Measurements from ENCODE around the gene TGIF1. TPM values are rescaled to one million over a fixed set of nuclear protein-coding genes. Genes with fewer than 3 reads are reported as not detected.
"Not testable (repeated sequence)": the region's sequence is repeated elsewhere in the genome, so short reads cannot be mapped to it uniquely, and the experiment has no call there.

TGIF1 gene
- total and polyA plus RNA-seq, 4 donors, result 29.3 to 48.2 (median 32.2) TPM

- not testable (repeated sequence) for H3K36me3 ChIP-seq (ENCODE audit: control insufficient read depth, insufficient read depth, low read length); H3K27me3 ChIP-seq (ENCODE audit: control insufficient read depth, insufficient read depth, low read length); H3K4me1 ChIP-seq (ENCODE audit: control insufficient read depth, insufficient read depth, low read length); H3K27ac ChIP-seq (ENCODE audit: low read depth, low read length); H3K9me3 ChIP-seq (ENCODE audit: control insufficient read depth, insufficient read depth, low read length); H3K4me3 ChIP-seq (ENCODE audit: low read depth, low read length); DNase-seq (ENCODE audit: low read depth in 4 of 6, low spot score in 6 of 6)
- WGBS (ENCODE audit: insufficient coverage), result no CpG with 5 or more reads among the region's 3 CpGs
Observed at GRCh38 chr18:3410876-3411275, 39.1 kb upstream of the TGIF1 start.

GRCh38 chr18:3411327-3411726 is 38.6 kb upstream of the TGIF1 start:
- Histone ChIP-seq H3K9me3 (ENCODE audit: control insufficient read depth, insufficient read depth, low read length) (no peaks in the 10 kb centered on the region), H3K4me1 (ENCODE audit: control insufficient read depth, insufficient read depth, low read length) (peaks cover 6% of the 10 kb centered on the region), H3K27ac (ENCODE audit: low read depth, low read length) (no peak overlapping the region), H3K36me3 (ENCODE audit: control insufficient read depth, insufficient read depth, low read length) (no peaks in the 10 kb centered on the region), H3K27me3 (ENCODE audit: control insufficient read depth, insufficient read depth, low read length) (peaks cover 3% of the 10 kb centered on the region), H3K4me3 (ENCODE audit: low read depth, low read length) (no peak overlapping the region)
- no peak for DNase-seq (ENCODE audit: low read depth in 4 of 6, low spot score in 6 of 6)
- WGBS (ENCODE audit: insufficient coverage), result 75% methylated on average over 3 of the region's 3 CpGs

- H3K4me1 ChIP-seq (ENCODE audit: control insufficient read depth, insufficient read depth, low read length), result peaks cover 6% of the 10 kb centered on the region
- H3K36me3 ChIP-seq (ENCODE audit: control insufficient read depth, insufficient read depth, low read length), result no peaks in the 10 kb centered on the region
- no peaks in the 10 kb centered on the region for H3K9me3 ChIP-seq (ENCODE audit: control insufficient read depth, insufficient read depth, low read length)
- no peak overlapping the region for H3K27ac ChIP-seq (ENCODE audit: low read depth, low read length)
- WGBS (ENCODE audit: insufficient coverage), result 32% methylated on average over 17 of the region's 28 CpGs
- DNase-seq (ENCODE audit: low read depth in 4 of 6, low spot score in 6 of 6), result peak in 2 of 6 donors; percentile 16 to 53
- peaks cover 3% of the 10 kb centered on the region for H3K27me3 ChIP-seq (ENCODE audit: control insufficient read depth, insufficient read depth, low read length)
- peak overlapping the region; percentile 33 for H3K4me3 ChIP-seq (ENCODE audit: low read depth, low read length)
Observed at GRCh38 chr18:3411854-3412268, 38.1 kb upstream of the TGIF1 start.

GRCh38 chr18:3412528-3412927 is 37.4 kb upstream of the TGIF1 start:
- DNase-seq (ENCODE audit: low read depth in 4 of 6, low spot score in 6 of 6); H3K4me3 ChIP-seq (ENCODE audit: low read depth, low read length); H3K9me3 ChIP-seq (ENCODE audit: control insufficient read depth, insufficient read depth, low read length); H3K36me3 ChIP-seq (ENCODE audit: control insufficient read depth, insufficient read depth, low read length); H3K27ac ChIP-seq (ENCODE audit: low read depth, low read length); H3K27me3 ChIP-seq (ENCODE audit: control insufficient read depth, insufficient read depth, low read length); H3K4me1 ChIP-seq (ENCODE audit: control insufficient read depth, insufficient read depth, low read length): not testable (repeated sequence)
- WGBS (ENCODE audit: insufficient coverage), result 100% methylated on average over 1 of the region's 9 CpGs

GRCh38 chr18:3415110-3415509 is 34.9 kb upstream of the TGIF1 start:
- H3K9me3 ChIP-seq (ENCODE audit: control insufficient read depth, insufficient read depth, low read length), result no peaks in the 10 kb centered on the region
- H3K4me3 ChIP-seq (ENCODE audit: low read depth, low read length), result no peak overlapping the region
- no peaks in the 10 kb centered on the region for H3K36me3 ChIP-seq (ENCODE audit: control insufficient read depth, insufficient read depth, low read length)
- WGBS (ENCODE audit: insufficient coverage), result 91% methylated on average over 9 of the region's 11 CpGs
- DNase-seq (ENCODE audit: low read depth in 4 of 6, low spot score in 6 of 6), result no peak
- H3K27ac ChIP-seq (ENCODE audit: low read depth, low read length), result no peak overlapping the region
- peaks cover 6% of the 10 kb centered on the region for H3K4me1 ChIP-seq (ENCODE audit: control insufficient read depth, insufficient read depth, low read length)
- peaks cover 3% of the 10 kb centered on the region for H3K27me3 ChIP-seq (ENCODE audit: control insufficient read depth, insufficient read depth, low read length)

- no CpG with 5 or more reads among the region's 2 CpGs for WGBS (ENCODE audit: insufficient coverage)
- no peak overlapping the region for H3K4me3 ChIP-seq (ENCODE audit: low read depth, low read length)
- H3K36me3 ChIP-seq (ENCODE audit: control insufficient read depth, insufficient read depth, low read length), result no peaks in the 10 kb centered on the region
- no peak overlapping the region for H3K27ac ChIP-seq (ENCODE audit: low read depth, low read length)
- no peaks in the 10 kb centered on the region for H3K4me1 ChIP-seq (ENCODE audit: control insufficient read depth, insufficient read depth, low read length)
- no peaks in the 10 kb centered on the region for H3K9me3 ChIP-seq (ENCODE audit: control insufficient read depth, insufficient read depth, low read length)
- H3K27me3 ChIP-seq (ENCODE audit: control insufficient read depth, insufficient read depth, low read length), result no peaks in the 10 kb centered on the region
- DNase-seq (ENCODE audit: low read depth in 4 of 6, low spot score in 6 of 6), result no peak
Observed at GRCh38 chr18:3418083-3418482, 31.9 kb upstream of the TGIF1 start.

- WGBS (ENCODE audit: insufficient coverage), result no CpG with 5 or more reads among the region's 2 CpGs
- H3K27ac ChIP-seq (ENCODE audit: low read depth, low read length), result no peak overlapping the region
- DNase-seq (ENCODE audit: low read depth in 4 of 6, low spot score in 6 of 6), result no peak
- no peaks in the 10 kb centered on the region for H3K27me3 ChIP-seq (ENCODE audit: control insufficient read depth, insufficient read depth, low read length)
- H3K9me3 ChIP-seq (ENCODE audit: control insufficient read depth, insufficient read depth, low read length), result no peaks in the 10 kb centered on the region
- H3K36me3 ChIP-seq (ENCODE audit: control insufficient read depth, insufficient read depth, low read length), result no peaks in the 10 kb centered on the region
- no peak overlapping the region for H3K4me3 ChIP-seq (ENCODE audit: low read depth, low read length)
- no peaks in the 10 kb centered on the region for H3K4me1 ChIP-seq (ENCODE audit: control insufficient read depth, insufficient read depth, low read length)
Observed at GRCh38 chr18:3420919-3421279, 29.1 kb upstream of the TGIF1 start.

GRCh38 chr18:3422905-3423304 is 27.1 kb upstream of the TGIF1 start:
- no peaks in the 10 kb centered on the region for H3K9me3 ChIP-seq (ENCODE audit: control insufficient read depth, insufficient read depth, low read length)
- no peaks in the 10 kb centered on the region for H3K4me1 ChIP-seq (ENCODE audit: control insufficient read depth, insufficient read depth, low read length)
- H3K36me3 ChIP-seq (ENCODE audit: control insufficient read depth, insufficient read depth, low read length), result no peaks in the 10 kb centered on the region
- no peak for DNase-seq (ENCODE audit: low read depth in 4 of 6, low spot score in 6 of 6)
- H3K4me3 ChIP-seq (ENCODE audit: low read depth, low read length), result no peak overlapping the region
- WGBS (ENCODE audit: insufficient coverage), result 94% methylated on average over 3 of the region's 10 CpGs
- no peak overlapping the region for H3K27ac ChIP-seq (ENCODE audit: low read depth, low read length)
- no peaks in the 10 kb centered on the region for H3K27me3 ChIP-seq (ENCODE audit: control insufficient read depth, insufficient read depth, low read length)

- H3K27ac ChIP-seq (ENCODE audit: low read depth, low read length), result no peak overlapping the region
- no peaks in the 10 kb centered on the region for H3K9me3 ChIP-seq (ENCODE audit: control insufficient read depth, insufficient read depth, low read length)
- WGBS (ENCODE audit: insufficient coverage), result no CpG with 5 or more reads among the region's 3 CpGs
- H3K4me3 ChIP-seq (ENCODE audit: low read depth, low read length), result no peak overlapping the region
- H3K27me3 ChIP-seq (ENCODE audit: control insufficient read depth, insufficient read depth, low read length), result no peaks in the 10 kb centered on the region
- H3K36me3 ChIP-seq (ENCODE audit: control insufficient read depth, insufficient read depth, low read length), result no peaks in the 10 kb centered on the region
- H3K4me1 ChIP-seq (ENCODE audit: control insufficient read depth, insufficient read depth, low read length), result no peaks in the 10 kb centered on the region
- no peak for DNase-seq (ENCODE audit: low read depth in 4 of 6, low spot score in 6 of 6)
Observed at GRCh38 chr18:3424280-3424890, 25.6 kb upstream of the TGIF1 start.

GRCh38 chr18:3425030-3425429 is 24.9 kb upstream of the TGIF1 start:
- WGBS (ENCODE audit: insufficient coverage), result no CpG with 5 or more reads among the region's 3 CpGs
- Histone ChIP-seq H3K4me1 (ENCODE audit: control insufficient read depth, insufficient read depth, low read length) (no peaks in the 10 kb centered on the region), H3K9me3 (ENCODE audit: control insufficient read depth, insufficient read depth, low read length) (no peaks in the 10 kb centered on the region), H3K4me3 (ENCODE audit: low read depth, low read length) (no peak overlapping the region), H3K27ac (ENCODE audit: low read depth, low read length) (no peak overlapping the region), H3K27me3 (ENCODE audit: control insufficient read depth, insufficient read depth, low read length) (no peaks in the 10 kb centered on the region), H3K36me3 (ENCODE audit: control insufficient read depth, insufficient read depth, low read length) (no peaks in the 10 kb centered on the region)
- no peak for DNase-seq (ENCODE audit: low read depth in 4 of 6, low spot score in 6 of 6)
